ENCODE results near the gene PPIL6. TPM values are rescaled to one million over a fixed set of nuclear protein-coding genes. Genes with fewer than 3 reads are reported as not detected.
A peak's percentile ranks its signal among the peaks of the same experiment; 100 is the strongest.

The PPIL6 gene
- total RNA-seq, 1 experiment from 2014 or later = 0.61 TPM

DNA sequence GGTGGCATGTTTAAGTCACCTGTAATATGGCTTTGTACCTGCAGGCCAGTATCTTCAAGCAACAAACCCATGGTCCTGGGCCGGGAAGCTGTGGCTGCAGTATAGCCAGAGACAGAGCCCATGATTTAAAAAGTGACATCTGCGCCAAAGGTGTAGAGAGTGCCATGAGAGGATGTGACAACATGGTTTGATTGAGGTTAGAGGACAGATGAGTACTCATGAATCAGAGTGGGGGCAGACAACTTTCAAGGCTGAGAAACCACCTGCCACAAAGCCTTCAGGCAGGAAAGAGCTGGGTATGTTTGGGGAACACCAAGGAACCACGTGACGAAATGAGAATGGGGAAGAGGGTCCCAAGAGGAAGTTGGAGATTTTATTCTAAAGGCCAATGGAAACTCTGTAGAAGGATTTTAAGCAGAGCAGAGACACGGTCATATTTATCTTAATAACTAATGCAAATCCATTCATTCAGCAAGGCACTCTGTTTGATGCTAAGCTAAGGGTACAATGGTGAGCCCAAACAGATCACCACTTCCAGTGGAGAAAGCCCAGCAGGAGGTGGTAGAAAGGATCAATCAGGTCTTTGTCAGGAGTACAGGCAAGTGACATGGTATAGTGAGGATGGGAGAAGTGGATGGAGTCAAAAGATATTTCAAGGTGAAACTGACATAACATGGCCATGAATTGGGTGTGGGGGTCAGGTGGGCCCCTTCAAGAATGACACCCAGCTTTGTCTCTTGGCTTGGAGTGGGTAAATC, 18.5 kb upstream of the PPIL6 start:
- ATAC-seq (no peak), DNase-seq (ENCODE audit: low spot score) (no peak)
- TF ChIP-seq OVOL2 (CRISPR knock-in tag; IDR thresholded peaks at IDR 0.05; ENCODE audit: borderline replicate concordance) (no peak), ZNF423 (CRISPR knock-in tag; IDR thresholded peaks at IDR 0.05) (peak; percentile 11; the same call in 1 of the 2 replicates)
- Mint-ChIP-seq H3K9me3 (peaks cover 7% of the 10 kb centered on the region), H3K4me3 (no peak overlapping the region), H3K27me3 (ENCODE audit: low read depth) (no peaks in the 10 kb centered on the region; the same call in 1 of the 2 replicates), H3K4me1 (peaks cover 37% of the 10 kb centered on the region), H3K27ac (no peak overlapping the region; the same call in 1 of the 2 replicates), H3K36me3 (peaks cover 28% of the 10 kb centered on the region)
- ChIA-PET POLR2A (no interaction called here), CTCF (no interaction called here)

DNA sequence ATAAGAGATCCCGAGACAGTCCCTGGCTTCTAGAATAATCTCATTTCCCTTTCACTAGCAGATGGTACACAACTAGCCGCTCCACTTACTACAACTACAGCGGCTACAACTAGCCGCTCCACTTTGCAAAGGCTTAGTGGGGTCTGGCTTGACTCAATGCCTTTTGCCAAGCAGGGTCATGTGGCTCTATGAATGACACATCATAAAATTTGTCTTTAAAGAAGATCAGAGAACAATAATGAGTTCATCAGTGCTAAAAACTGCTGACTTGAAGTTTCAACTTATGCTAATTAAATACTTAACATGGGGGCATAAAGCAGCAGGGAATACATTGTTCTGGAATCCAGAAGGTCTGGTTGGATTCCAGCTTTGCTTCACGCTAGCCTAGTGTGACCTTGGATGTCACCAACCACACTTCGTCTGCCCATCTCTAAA, 17.2 kb upstream of the PPIL6 start:
- peaks cover 17% of the 10 kb centered on the region for H3K36me3 Mint-ChIP-seq
- H3K9me3 Mint-ChIP-seq = peaks cover 7% of the 10 kb centered on the region
- H3K4me3 Mint-ChIP-seq = 0 out of 2 replicates have a peak overlapping the region, but pooled peaks have one; percentile 1
- no peak overlapping the region for H3K27ac Mint-ChIP-seq
- ChIA-PET POLR2A (interaction anchor here (0.6 to 0.7 kb wide), 2 partner anchors 21 to 380 kb away, joined by 3 read pairs; no protein-coding TSS in a partner anchor), CTCF (interaction anchor here (1.0 to 2.6 kb wide), 2 partner anchors 16 to 74 kb away, joined by 5 to 24 read pairs; partner anchors contain the start of genes PPIL6 and SMPD2)
- peaks cover 44% of the 10 kb centered on the region for H3K4me1 Mint-ChIP-seq
- no peak for DNase-seq (ENCODE audit: low spot score)
- no peaks in the 10 kb centered on the region; the same call in 1 of the 2 replicates for H3K27me3 Mint-ChIP-seq (ENCODE audit: low read depth)
- ATAC-seq = no peak
- no peak for TF ChIP-seq ZNF263 (CRISPR knock-in tag; IDR thresholded peaks at IDR 0.05; ENCODE audit: low read depth)
- TF ChIP-seq, protein P1, sequence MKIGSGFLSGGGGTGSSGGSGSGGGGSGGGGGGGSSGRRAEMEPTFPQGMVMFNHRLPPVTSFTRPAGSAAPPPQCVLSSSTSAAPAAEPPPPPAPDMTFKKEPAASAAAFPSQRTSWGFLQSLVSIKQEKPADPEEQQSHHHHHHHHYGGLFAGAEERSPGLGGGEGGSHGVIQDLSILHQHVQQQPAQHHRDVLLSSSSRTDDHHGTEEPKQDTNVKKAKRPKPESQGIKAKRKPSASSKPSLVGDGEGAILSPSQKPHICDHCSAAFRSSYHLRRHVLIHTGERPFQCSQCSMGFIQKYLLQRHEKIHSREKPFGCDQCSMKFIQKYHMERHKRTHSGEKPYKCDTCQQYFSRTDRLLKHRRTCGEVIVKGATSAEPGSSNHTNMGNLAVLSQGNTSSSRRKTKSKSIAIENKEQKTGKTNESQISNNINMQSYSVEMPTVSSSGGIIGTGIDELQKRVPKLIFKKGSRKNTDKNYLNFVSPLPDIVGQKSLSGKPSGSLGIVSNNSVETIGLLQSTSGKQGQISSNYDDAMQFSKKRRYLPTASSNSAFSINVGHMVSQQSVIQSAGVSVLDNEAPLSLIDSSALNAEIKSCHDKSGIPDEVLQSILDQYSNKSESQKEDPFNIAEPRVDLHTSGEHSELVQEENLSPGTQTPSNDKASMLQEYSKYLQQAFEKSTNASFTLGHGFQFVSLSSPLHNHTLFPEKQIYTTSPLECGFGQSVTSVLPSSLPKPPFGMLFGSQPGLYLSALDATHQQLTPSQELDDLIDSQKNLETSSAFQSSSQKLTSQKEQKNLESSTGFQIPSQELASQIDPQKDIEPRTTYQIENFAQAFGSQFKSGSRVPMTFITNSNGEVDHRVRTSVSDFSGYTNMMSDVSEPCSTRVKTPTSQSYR (CRISPR knock-in tag; IDR thresholded peaks at IDR 0.05) = no peak
- no peak for TF ChIP-seq SMAD4 (CRISPR knock-in tag; IDR thresholded peaks at IDR 0.05)
- TF ChIP-seq ZNF671 (CRISPR knock-in tag; IDR thresholded peaks at IDR 0.05) = no peak
- no peak for TF ChIP-seq JAZF1 (CRISPR knock-in tag; IDR thresholded peaks at IDR 0.05)
- TF ChIP-seq EMX1 (CRISPR knock-in tag; IDR thresholded peaks at IDR 0.05) = no peak
- TF ChIP-seq, protein P2, sequence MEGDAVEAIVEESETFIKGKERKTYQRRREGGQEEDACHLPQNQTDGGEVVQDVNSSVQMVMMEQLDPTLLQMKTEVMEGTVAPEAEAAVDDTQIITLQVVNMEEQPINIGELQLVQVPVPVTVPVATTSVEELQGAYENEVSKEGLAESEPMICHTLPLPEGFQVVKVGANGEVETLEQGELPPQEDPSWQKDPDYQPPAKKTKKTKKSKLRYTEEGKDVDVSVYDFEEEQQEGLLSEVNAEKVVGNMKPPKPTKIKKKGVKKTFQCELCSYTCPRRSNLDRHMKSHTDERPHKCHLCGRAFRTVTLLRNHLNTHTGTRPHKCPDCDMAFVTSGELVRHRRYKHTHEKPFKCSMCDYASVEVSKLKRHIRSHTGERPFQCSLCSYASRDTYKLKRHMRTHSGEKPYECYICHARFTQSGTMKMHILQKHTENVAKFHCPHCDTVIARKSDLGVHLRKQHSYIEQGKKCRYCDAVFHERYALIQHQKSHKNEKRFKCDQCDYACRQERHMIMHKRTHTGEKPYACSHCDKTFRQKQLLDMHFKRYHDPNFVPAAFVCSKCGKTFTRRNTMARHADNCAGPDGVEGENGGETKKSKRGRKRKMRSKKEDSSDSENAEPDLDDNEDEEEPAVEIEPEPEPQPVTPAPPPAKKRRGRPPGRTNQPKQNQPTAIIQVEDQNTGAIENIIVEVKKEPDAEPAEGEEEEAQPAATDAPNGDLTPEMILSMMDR (IDR thresholded peaks at IDR 0.05) = no peak
- TF ChIP-seq, protein P3, sequence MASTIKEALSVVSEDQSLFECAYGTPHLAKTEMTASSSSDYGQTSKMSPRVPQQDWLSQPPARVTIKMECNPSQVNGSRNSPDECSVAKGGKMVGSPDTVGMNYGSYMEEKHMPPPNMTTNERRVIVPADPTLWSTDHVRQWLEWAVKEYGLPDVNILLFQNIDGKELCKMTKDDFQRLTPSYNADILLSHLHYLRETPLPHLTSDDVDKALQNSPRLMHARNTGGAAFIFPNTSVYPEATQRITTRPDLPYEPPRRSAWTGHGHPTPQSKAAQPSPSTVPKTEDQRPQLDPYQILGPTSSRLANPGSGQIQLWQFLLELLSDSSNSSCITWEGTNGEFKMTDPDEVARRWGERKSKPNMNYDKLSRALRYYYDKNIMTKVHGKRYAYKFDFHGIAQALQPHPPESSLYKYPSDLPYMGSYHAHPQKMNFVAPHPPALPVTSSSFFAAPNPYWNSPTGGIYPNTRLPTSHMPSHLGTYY (CRISPR knock-in tag; IDR thresholded peaks at IDR 0.05) = no peak
- TF ChIP-seq, protein P4, sequence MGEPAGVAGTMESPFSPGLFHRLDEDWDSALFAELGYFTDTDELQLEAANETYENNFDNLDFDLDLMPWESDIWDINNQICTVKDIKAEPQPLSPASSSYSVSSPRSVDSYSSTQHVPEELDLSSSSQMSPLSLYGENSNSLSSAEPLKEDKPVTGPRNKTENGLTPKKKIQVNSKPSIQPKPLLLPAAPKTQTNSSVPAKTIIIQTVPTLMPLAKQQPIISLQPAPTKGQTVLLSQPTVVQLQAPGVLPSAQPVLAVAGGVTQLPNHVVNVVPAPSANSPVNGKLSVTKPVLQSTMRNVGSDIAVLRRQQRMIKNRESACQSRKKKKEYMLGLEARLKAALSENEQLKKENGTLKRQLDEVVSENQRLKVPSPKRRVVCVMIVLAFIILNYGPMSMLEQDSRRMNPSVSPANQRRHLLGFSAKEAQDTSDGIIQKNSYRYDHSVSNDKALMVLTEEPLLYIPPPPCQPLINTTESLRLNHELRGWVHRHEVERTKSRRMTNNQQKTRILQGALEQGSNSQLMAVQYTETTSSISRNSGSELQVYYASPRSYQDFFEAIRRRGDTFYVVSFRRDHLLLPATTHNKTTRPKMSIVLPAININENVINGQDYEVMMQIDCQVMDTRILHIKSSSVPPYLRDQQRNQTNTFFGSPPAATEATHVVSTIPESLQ (CRISPR knock-in tag; IDR thresholded peaks at IDR 0.05) = no peak
- no peak for TF ChIP-seq FOXJ3 (CRISPR knock-in tag; IDR thresholded peaks at IDR 0.05; ENCODE audit: borderline replicate concordance)
- no peak for TF ChIP-seq GTF2I (CRISPR knock-in tag; conservative IDR thresholded peaks at IDR 0.05)
- no peak for TF ChIP-seq NFE2L1 (CRISPR knock-in tag; IDR thresholded peaks at IDR 0.05)
- TF ChIP-seq, protein P5, sequence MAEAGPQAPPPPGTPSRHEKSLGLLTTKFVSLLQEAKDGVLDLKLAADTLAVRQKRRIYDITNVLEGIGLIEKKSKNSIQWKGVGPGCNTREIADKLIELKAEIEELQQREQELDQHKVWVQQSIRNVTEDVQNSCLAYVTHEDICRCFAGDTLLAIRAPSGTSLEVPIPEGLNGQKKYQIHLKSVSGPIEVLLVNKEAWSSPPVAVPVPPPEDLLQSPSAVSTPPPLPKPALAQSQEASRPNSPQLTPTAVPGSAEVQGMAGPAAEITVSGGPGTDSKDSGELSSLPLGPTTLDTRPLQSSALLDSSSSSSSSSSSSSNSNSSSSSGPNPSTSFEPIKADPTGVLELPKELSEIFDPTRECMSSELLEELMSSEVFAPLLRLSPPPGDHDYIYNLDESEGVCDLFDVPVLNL (CRISPR knock-in tag; IDR thresholded peaks at IDR 0.05; ENCODE audit: borderline replicate concordance, low read depth) = no peak
- TF ChIP-seq, protein P6, sequence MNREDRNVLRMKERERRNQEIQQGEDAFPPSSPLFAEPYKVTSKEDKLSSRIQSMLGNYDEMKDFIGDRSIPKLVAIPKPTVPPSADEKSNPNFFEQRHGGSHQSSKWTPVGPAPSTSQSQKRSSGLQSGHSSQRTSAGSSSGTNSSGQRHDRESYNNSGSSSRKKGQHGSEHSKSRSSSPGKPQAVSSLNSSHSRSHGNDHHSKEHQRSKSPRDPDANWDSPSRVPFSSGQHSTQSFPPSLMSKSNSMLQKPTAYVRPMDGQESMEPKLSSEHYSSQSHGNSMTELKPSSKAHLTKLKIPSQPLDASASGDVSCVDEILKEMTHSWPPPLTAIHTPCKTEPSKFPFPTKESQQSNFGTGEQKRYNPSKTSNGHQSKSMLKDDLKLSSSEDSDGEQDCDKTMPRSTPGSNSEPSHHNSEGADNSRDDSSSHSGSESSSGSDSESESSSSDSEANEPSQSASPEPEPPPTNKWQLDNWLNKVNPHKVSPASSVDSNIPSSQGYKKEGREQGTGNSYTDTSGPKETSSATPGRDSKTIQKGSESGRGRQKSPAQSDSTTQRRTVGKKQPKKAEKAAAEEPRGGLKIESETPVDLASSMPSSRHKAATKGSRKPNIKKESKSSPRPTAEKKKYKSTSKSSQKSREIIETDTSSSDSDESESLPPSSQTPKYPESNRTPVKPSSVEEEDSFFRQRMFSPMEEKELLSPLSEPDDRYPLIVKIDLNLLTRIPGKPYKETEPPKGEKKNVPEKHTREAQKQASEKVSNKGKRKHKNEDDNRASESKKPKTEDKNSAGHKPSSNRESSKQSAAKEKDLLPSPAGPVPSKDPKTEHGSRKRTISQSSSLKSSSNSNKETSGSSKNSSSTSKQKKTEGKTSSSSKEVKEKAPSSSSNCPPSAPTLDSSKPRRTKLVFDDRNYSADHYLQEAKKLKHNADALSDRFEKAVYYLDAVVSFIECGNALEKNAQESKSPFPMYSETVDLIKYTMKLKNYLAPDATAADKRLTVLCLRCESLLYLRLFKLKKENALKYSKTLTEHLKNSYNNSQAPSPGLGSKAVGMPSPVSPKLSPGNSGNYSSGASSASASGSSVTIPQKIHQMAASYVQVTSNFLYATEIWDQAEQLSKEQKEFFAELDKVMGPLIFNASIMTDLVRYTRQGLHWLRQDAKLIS (CRISPR knock-in tag; IDR thresholded peaks at IDR 0.05; ENCODE audit: borderline replicate concordance) = no peak
- TF ChIP-seq, protein P7, sequence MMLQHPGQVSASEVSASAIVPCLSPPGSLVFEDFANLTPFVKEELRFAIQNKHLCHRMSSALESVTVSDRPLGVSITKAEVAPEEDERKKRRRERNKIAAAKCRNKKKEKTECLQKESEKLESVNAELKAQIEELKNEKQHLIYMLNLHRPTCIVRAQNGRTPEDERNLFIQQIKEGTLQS (CRISPR knock-in tag; conservative IDR thresholded peaks at IDR 0.05) = no peak
